SK-N-SH (cell line): ENCODE results near the gene OVCH2. TPM values are rescaled to one million over a fixed set of nuclear protein-coding genes. Genes with fewer than 3 reads are reported as not detected.

Source experiments
- CTCF ChIA-PET: fragments of 300-600, 350-600 bp; formaldehyde crosslinking; extraction: SDS; loops from one replicate; lab custom pipeline; 2021; lab: Yijun Ruan, JAX
- POLR2A ChIA-PET: fragments of 350-600 bp; sonication (Branson Sonifier 250); formaldehyde crosslinking; extraction: SDS; loops from one replicate; lab custom pipeline; 2020; ENCODE audit warnings: antibody characterized with exemption, inconsistent platforms; lab: Yijun Ruan, JAX
- DNase-seq: peaks from one replicate; pipeline ENCODE4 v3.0.0; 2012
- H2AFZ ChIP-seq: fragments of 200-600 bp; sonication (generic); 2 replicates; pipeline ENCODE4 v1.8.1; 2016; ENCODE audit warnings: antibody characterized with exemption, mild to moderate bottlenecking, low read depth
- H3F3A ChIP-seq: fragments of 200-600 bp; sonication (generic); replicated peaks from 2 replicates; pipeline ENCODE3; 2016; ENCODE audit warnings: antibody characterized with exemption, mild to moderate bottlenecking; ENCODE audit not compliant: insufficient read depth
- H3K27ac ChIP-seq, 2 experiments: fragments of 200-500 bp in 1 of 2; fragments of 200-600 bp in 1 of 2; sonication (Bioruptor generic) in 1 of 2; sonication (generic), shearing (Covaris generic) in 1 of 2; 2 replicates each; pipeline versions ENCODE4 v1.5.1 to v1.6.1; 2014 to 2016; ENCODE audit warnings: low read depth in 2 of 2, inconsistent platforms in 1 of 2, low read length in 1 of 2, mild to moderate bottlenecking in 1 of 2, mixed read lengths in 1 of 2
- H3K27me3 ChIP-seq: fragments of 200-600 bp; sonication (generic), shearing (Covaris generic); 2 replicates; pipeline ENCODE4 v1.6.1; 2016; ENCODE audit warnings: mixed run types; ENCODE audit not compliant: insufficient read depth
- H3K36me3 ChIP-seq, 2 experiments: fragments of 200-500 bp in 1 of 2; fragments of 200-600 bp in 1 of 2; sonication (Bioruptor generic) in 1 of 2; sonication (generic) in 1 of 2; replicated peaks in 1 of 2; 2 replicates each; pipeline versions ENCODE3 to v1.5.1; 2014 to 2016; ENCODE audit warnings: low read length in 1 of 2, mild to moderate bottlenecking in 1 of 2; ENCODE audit not compliant: insufficient read depth in 2 of 2, control insufficient read depth in 1 of 2
- H3K4me1 ChIP-seq, 2 experiments: fragments of 200-500 bp in 1 of 2; fragments of 200-600 bp in 1 of 2; sonication (Bioruptor generic) in 1 of 2; sonication (generic), shearing (Covaris generic) in 1 of 2; 2 replicates each; pipeline versions ENCODE4 v1.5.1 to v1.6.1; 2014 to 2016; ENCODE audit warnings: low read depth in 1 of 2, low read length in 1 of 2, mixed run types in 1 of 2; ENCODE audit not compliant: insufficient read depth in 2 of 2, control insufficient read depth in 1 of 2
- H3K4me2 ChIP-seq: fragments of 200-600 bp; sonication (generic), shearing (Covaris generic); 2 replicates; pipeline ENCODE4 v1.6.1; 2017; ENCODE audit warnings: mixed run types
- H3K4me3 ChIP-seq, 2 experiments: fragments of 200-500 bp in 1 of 2; fragments of 200-600 bp in 1 of 2; sonication (Bioruptor generic) in 1 of 2; sonication (generic), shearing (Covaris generic) in 1 of 2; 2 replicates each; pipeline versions ENCODE4 v1.5.1 to v1.8.1; 2014 to 2016; ENCODE audit warnings: low read depth in 2 of 2, inconsistent platforms in 1 of 2, low read length in 1 of 2, mild to moderate bottlenecking in 1 of 2, mixed read lengths in 1 of 2, moderate library complexity in 1 of 2
- H3K79me2 ChIP-seq: fragments of 200-600 bp; sonication (generic); 2 replicates; pipeline ENCODE4 v1.8.1; 2017; ENCODE audit warnings: mild to moderate bottlenecking; ENCODE audit not compliant: insufficient read depth
- H3K9ac ChIP-seq: fragments of 200-600 bp; sonication (generic); 2 replicates; pipeline ENCODE4 v1.6.1; 2017; ENCODE audit warnings: mixed run types
- H3K9me2 ChIP-seq: fragments of 200-600 bp; sonication (generic); 2 replicates; pipeline ENCODE4 v1.6.1; 2017; ENCODE audit warnings: mixed run types
- H3K9me3 ChIP-seq: fragments of 200-600 bp; sonication (generic); 2 replicates; pipeline ENCODE4 v1.6.1; 2017; ENCODE audit warnings: mixed run types, mild to moderate bottlenecking, moderate library complexity
- H4K20me1 ChIP-seq: fragments of 200-600 bp; sonication (generic); 2 replicates; pipeline ENCODE4 v1.6.1; 2017; ENCODE audit warnings: mild to moderate bottlenecking, mixed run types; ENCODE audit not compliant: insufficient read depth
- ELF1 ChIP-seq: IDR thresholded peaks from 2 replicates; pipeline ENCODE4 v1.4.0; 2012
- EZH2phosphoT487 ChIP-seq: fragments of 200-600 bp; sonication (generic); IDR thresholded peaks from 2 replicates; pipeline ENCODE4 v1.6.1; 2017; ENCODE audit warnings: low read depth, mixed run types, mild to moderate bottlenecking, antibody characterized with exemption, moderate library complexity, borderline replicate concordance
- FOSL2 ChIP-seq: IDR thresholded peaks from 2 replicates; pipeline ENCODE4 v1.4.0; 2012; ENCODE audit warnings: low read depth, mild to moderate bottlenecking, moderate library complexity, borderline replicate concordance
- FOXJ3 ChIP-seq: sonication (generic); formaldehyde crosslinking; IDR thresholded peaks from 2 replicates; pipeline ENCODE4 v1.5.1; 2020; ENCODE audit warnings: mild to moderate bottlenecking, missing genetic modification reagents
- GABPA ChIP-seq: IDR thresholded peaks from 2 replicates; pipeline ENCODE4 v1.4.0; 2012; ENCODE audit warnings: low read depth, mild to moderate bottlenecking
- MEF2A ChIP-seq: IDR thresholded peaks from 2 replicates; pipeline ENCODE4 v1.4.0; 2012; ENCODE audit warnings: low read depth, borderline replicate concordance
- NFIC ChIP-seq: IDR thresholded peaks from 2 replicates; pipeline ENCODE4 v1.4.0; 2012; ENCODE audit warnings: borderline replicate concordance
- PBX3 ChIP-seq: IDR thresholded peaks from 2 replicates; pipeline ENCODE4; 2012
- REST ChIP-seq: IDR thresholded peaks from 2 replicates; pipeline ENCODE4 v1.6.1; 2012; ENCODE audit warnings: mild to moderate bottlenecking, low read depth, low read length, moderate library complexity
- RXRA ChIP-seq: IDR thresholded peaks from 2 replicates; pipeline ENCODE4 v1.4.0; 2012; ENCODE audit warnings: low read depth, mild to moderate bottlenecking, borderline replicate concordance
- SMC3 ChIP-seq: IDR thresholded peaks from 2 replicates; pipeline ENCODE4 v1.6.1; 2012; ENCODE audit warnings: low read depth, low read length, improper control_type of control experiment
- TCF12 ChIP-seq: IDR thresholded peaks from 2 replicates; pipeline ENCODE4 v1.4.0; 2012
- USF2 ChIP-seq: fragments of 150-350 bp; IDR thresholded peaks from 2 replicates; pipeline ENCODE4 v1.6.1; 2017; ENCODE audit warnings: antibody characterized with exemption, low read length, low read depth, borderline replicate concordance
- YY1 ChIP-seq: IDR thresholded peaks from 2 replicates; pipeline ENCODE4 v1.4.0; 2012; ENCODE audit warnings: low read depth, mild to moderate bottlenecking
- ZBTB33 ChIP-seq: IDR thresholded peaks from 2 replicates; pipeline ENCODE4 v1.4.0; 2012; ENCODE audit warnings: low read depth, borderline replicate concordance
- WGBS: methylation state at CpG from one replicate; pipeline ENCODE4 v1.1.6; 2017; ENCODE audit warnings: low lambda C conversion rate; 5-methylcytosine and 5-hydroxymethylcytosine counted together
- polyA plus RNA-seq, 3 experiments: library from polyadenylated mRNA; depleted of rRNA; stranded (reverse); fragments of >200 nt; gene quantifications; 2 replicates each; pipeline ENCODE4 v1.2.3, GENCODE V29; 2012

OVCH2 gene
- polyA plus RNA-seq, 1 of the 3 experiments (the other 2 are of a cell fraction), result not detected

- Histone ChIP-seq H3K27ac (no peak overlapping the region), H3K9me2 (no peaks in the 10 kb centered on the region), H3K4me1 (peaks cover 0 to 2% of the 10 kb centered on the region in 2 experiments; a peak in 1 of 4 replicates), H3K4me3 (peak overlapping the region in 1 of 2 experiments; percentile 46; a peak in 1 of 4 replicates), H3K4me2 (peak overlapping the region; percentile 65), H3F3A (no peaks in the 10 kb centered on the region), H3K79me2 (no peaks in the 10 kb centered on the region), H3K9me3 (no peaks in the 10 kb centered on the region), H4K20me1 (no peaks in the 10 kb centered on the region), H3K27me3 (peaks cover 19% of the 10 kb centered on the region; the same call in 1 of the 2 replicates), H2AFZ (peak overlapping the region; percentile 77; the same call in 1 of the 2 replicates), H3K9ac (no peak overlapping the region), H3K36me3 (no peaks in the 10 kb centered on the region)
- POLR2A ChIA-PET, result no interaction called here
- no peak for TF ChIP-seq RXRA
- TF ChIP-seq REST, result no peak
- no peak for TF ChIP-seq TCF12
- no peak for TF ChIP-seq NFIC
- TF ChIP-seq FOXJ3 (CRISPR knock-in tag), result no peak
- TF ChIP-seq EZH2phosphoT487, result no peak
- no peak for TF ChIP-seq USF2
- TF ChIP-seq GABPA, result no peak
- no peak for TF ChIP-seq SMC3
- TF ChIP-seq ELF1, result no peak
- TF ChIP-seq MEF2A, result no peak
- no peak for TF ChIP-seq ZBTB33
- TF ChIP-seq YY1, result no peak
- TF ChIP-seq FOSL2, result no peak
- TF ChIP-seq PBX3, result no peak
- DNase-seq, result peak; percentile 5
- WGBS, result 37% methylated on average over 3 of the region's 3 CpGs
- CTCF ChIA-PET, result interaction anchor here (0.6 to 3.0 kb wide), 8 partner anchors 8 to 603 kb away, joined by 3 to 16 read pairs (median 8); partner anchors contain the start of gene PPFIBP2
These were observed 12.0 kb downstream of the OVCH2 start for GRCh38 chr11:7694235-7694634.
